Islet precursor cell (in vitro differentiated cells): Measurements from ENCODE around the gene RNF208.
A peak's percentile ranks its signal among the peaks of the same experiment; 100 is the strongest.

Experiments
- DNase-seq: peaks from one replicate; pipeline ENCODE4 v3.0.0-alpha.2; 2018

The RNF208 gene

GRCh38 chr9:137222190-137223077 lies at the start of gene RNF208:
Gene RNF208, minus strand, starts transcription at chr9:137222240. Its CDS starts 1,028 bp downstream, at chr9:137221212.
- DNase-seq, result no peak

- no peak for DNase-seq
These were observed 49.6 kb upstream of the RNF208 start for GRCh38 chr9:137271696-137272076.

- peak; percentile 48 for DNase-seq
These were observed 49.1 kb upstream of the RNF208 start for GRCh38 chr9:137270929-137271695.

DNA sequence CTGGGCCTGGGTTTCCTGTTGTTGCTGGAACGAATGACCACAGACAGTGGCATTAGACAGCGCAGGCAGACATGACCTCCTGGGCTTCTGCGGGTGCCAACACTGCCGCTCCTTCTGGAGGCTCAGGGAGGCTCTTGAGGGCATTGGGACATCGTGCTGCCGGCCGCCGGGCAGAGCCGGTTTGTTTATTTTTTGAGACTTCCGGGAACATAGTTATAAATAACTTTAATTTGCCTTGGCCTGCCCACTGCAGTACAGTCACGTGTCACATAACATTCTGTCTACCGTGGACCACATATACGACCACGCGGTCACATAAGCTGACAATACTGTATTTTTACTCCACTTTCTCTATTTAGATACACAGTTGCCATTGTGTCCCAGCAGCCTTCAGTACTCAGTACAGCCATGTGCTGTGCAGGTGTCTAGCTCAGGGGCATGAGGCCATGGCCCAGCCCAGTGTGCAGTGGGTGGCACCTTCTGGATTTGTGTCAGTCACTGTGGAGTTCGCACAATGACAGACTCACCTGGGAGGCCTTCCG lies 47.3 kb upstream of the RNF208 start:
- DNase-seq, result no peak

DNA sequence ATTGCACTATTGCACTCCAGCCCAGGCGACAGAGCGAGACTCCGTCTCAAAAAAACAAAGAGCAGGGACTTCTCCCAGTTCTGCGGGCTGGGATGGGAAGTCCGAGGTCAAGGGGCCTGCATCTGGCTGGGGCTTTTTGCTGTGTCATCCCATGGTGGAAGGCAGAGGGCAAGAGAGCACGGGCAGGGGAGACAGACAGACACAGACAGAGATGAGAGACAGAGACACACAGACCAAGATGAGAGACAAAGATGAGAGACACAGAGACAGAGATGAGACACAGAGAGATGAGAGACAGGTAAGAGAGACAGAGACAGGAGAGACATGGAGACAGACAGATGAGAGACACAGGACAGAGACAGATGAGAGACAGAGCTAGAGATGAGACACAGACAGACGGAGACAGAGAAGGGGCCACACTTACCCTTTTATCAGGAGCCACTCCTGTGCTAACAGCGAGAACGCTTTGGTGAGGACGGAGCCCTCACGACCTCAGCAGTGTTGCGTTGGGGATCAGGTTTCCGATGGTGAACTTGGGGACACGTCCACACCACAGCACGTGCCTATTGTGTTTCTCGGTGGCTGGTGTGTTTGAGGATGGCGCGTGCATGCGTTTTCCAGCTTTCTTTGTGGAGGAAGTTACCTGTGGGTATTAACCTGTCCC lies 46.6 kb upstream of the RNF208 start:
- no peak for DNase-seq

GRCh38 chr9:137267933-137268355 lies 45.9 kb upstream of the RNF208 start:
- no peak for DNase-seq

DNA sequence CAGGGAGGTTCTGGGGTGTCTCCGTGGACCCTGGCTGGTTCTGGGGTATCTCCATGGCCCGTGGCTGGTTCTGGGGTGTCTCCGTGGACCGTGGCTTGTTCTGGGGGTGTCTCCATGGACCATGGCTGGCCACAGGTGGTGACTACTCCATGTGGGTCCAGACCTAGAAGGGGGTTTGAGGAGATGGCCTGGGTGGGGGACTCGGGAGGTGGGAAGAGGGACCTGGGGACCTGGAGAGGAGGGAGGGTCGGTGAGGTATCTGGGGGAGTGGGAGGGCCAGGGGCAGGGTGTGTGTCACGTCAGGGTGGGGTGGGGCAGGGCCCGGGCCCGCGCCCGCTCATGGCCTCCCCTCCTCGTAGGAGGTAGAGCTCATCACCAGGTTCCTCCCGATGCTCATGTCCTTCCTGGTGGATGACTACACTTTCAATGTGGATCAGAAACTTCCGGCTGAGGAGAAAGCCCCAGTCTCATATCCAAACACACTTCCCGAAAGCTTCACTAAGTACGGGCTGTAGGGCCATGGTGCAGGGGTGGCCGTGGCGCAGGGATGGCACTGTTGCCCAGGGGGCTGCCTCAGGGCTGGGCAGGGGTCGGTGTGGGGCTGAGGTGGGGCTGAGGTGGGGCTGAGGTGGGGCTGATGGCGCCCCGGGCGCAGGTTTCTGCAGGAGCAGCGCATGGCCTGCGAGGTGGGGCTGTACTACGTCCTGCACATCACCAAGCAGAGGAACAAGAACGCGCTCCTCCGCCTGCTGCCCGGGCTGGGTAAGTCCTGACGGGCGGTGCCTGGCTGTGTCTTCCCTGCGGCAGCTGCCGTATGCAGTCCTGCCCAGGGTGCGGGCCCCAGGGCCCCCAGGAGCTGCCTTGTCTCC lies 44.8 kb upstream of the RNF208 start:
- peak; percentile 46 for DNase-seq

DNA sequence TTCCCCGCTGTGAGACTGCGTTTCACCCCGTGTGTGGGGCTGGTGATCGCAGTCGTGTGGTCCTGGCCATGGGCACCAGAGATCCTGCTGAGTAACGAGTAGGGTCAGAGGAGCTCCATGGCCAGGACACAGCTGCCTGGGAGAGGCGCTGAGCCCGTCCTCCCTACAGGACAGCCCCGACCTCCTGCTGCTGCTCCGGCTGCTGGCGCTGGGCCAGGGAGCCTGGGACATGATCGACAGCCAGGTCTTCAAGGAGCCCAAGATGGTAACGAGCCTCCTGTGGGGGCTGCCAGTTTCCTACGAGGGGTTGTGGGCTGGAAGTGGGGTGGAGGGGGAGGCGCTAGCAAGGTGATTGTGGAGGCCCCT lies 44.1 kb upstream of the RNF208 start:
- DNase-seq, result no peak

GRCh38 chr9:137265496-137266161 lies 43.6 kb upstream of the RNF208 start:
- DNase-seq, result peak; percentile 48

DNA sequence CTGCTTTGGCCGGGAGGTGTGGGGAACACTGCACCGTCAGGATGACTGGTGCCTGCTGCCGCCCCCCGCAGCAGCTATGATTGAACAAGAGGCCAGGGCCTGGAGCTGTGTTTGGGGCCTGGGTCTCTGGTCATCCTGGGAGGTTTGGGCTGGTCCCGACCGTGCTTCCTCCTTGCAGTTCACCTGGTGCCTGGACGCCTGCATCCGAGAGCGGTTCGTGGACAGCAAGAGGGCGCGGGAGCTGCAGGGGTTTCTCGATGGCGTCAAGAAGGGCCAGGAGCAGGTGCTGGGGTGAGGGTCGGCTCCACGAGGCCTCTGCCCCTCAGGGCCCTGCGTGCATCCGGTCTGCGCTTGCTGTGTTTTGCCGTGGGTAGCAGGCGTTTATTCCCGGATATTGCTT lies 42.0 kb upstream of the RNF208 start:
- DNase-seq, result no peak

DNA sequence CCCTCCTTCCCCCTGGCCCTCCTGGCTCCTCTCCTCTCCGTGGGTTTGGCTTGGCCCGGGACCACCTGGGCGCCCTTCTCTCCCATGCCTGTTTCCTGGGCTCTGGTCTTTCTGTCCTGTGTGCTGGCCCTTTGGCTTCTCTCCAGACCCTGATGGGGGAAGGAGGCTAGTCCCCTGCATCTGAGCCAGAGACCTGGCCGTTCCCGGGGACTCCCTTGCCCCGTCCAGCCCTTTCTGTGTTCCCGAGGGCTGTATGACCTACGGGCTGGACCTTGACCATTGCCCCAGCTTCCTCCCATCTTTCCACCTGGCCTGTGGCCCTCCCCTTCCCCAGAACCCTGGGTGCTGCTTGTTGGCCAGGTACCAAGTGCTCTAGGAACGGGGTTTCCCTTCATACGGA lies 41.5 kb upstream of the RNF208 start:
- DNase-seq, result no peak

DNA sequence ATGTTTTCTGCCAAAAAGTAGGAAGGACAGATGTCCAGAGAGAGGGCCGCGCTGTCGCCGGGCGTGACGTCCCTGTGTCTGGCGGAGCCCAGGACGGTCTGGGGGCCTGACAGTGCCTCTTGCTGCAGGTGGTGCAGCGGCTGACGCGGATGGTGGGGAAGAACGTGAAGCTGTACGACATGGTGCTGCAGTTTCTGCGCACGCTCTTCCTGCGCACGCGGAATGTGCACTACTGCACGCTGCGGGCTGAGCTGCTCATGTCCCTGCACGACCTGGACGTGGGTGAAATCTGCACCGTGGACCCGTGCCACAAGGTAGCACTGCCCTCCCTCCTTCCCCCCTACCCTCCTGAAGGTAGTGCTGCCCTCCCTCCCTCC lies 40.9 kb upstream of the RNF208 start:
- no peak for DNase-seq

DNA sequence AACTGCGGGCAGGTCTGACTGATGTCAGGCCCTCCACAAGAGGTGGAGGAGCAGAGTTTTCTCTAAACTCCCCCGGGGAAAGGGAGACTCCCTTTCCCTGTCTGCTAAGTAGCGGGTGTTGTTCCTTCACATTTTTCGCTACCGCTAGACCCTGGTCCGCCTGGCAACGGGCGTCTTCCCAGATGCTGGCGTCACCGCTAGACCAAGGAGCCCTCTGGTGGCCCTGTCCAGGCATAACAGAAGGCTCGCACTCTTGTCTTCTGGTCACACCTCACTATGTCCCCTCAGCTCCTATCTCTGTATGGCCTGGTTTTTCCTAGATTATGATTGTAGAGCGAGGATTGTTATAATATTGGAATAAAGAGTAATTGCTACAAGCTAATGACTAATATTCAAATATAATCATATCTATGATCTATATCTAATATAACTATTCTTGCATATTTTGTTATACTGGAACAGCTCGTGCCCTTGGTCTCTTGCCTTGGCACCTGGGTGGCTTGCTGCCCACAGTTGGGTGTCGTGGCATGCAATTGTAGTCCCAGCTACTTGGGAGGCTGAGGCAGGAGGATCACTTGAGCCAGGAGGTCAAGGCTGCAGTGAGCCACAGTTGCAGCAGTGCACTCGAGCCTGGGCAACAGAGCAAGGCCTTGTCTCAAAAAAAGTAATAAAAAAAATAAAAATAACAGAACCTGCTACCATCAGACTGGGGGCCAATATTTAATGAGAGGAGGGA lies 40.3 kb upstream of the RNF208 start:
- DNase-seq, result peak; percentile 69

- DNase-seq, result no peak
These were observed 34.8 kb upstream of the RNF208 start for GRCh38 chr9:137256856-137257255.

GRCh38 chr9:137256362-137256761 lies 34.3 kb upstream of the RNF208 start:
- DNase-seq, result no peak

- DNase-seq, result peak; percentile 80
These were observed 33.5 kb upstream of the RNF208 start for GRCh38 chr9:137255448-137256114.

DNA sequence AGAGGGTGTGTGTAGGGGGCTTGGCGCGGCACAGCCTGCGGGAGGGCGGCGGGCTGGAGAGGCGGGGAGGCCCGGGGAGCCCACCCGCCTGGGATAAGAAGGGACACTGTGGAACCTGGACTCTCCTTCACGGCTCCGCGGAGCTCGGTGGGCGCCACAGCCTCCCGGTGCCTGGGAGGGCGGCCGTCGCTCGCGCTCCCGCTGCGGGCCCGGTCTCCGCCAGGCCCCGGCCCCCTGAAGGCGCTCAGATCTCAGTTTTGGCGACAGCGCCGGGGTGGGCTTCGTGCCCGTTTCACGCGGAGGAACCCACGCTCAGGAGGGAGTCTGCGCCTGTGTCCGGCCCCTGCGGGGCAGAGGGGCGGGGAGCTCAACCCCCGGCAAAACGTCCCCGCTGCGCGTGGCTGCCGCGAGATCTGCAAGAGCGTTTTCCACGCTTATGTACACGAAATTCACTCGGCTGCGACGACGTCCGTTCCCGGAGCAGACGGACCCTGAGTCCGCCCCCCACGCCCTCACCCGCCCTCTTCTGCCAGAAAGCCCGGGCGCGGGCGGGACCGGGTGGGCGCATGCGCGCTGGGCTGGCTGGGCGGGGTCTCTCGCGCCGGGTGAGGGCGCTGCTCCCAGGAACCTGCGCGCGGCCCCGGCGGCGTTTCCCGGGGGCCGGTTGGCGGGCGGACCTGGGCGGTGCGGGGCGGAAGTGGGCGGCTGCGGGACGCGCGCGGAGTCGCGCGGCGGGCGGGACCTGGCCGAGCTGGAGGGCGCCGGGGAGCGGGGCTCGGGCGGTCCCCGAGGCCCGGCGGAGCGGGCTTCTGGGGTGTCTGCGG lies 32.8 kb upstream of the RNF208 start, which contains the start of gene NELFB:
TSS of gene NELFB (plus strand) at position 704 of the 824 bp plus-strand sequence.
- DNase-seq, result peak; percentile 93

DNA sequence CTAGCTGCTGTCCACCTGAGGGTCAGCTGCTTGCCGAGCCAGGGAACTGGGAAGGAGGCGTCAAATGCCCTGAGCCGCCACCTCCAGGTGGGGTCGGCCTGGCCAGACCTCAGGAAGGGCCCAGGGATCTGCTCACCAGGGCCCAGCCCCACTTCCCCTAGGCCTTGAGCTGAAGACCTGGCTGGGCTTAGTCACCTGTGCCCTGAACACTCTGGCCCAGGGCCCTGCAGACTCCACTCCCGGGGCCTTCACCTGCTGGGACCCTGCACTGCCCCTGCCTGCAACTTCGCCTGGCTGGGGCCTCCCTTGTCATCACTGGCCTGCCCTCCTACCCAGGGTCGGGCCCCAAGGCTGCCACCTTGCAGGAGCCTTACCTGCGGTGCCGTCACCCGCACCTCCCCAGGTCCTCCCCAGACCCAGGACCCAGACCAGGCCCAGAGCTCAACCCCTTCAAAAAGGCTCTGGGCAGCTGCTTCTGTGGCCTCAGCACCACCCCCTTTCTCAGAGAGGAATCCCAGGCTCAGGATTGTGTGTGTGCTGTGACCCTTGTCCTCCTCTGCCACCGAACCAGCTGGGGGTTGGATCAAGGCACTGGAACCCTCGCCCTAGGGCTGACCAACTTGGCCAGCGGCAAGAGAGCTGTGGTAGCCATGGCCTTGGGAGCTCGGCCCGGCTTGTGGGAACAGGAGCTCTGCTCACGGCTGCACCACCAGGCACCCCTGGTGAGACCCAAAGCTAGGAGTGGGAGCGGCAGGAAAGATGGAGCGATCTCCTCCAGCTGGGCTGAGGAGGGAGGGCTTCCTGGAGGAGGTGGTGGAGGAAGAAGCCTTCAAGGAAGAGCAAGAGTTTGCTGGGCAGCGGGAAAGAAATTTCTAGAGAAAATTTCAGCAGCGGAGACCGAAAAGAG lies 31.9 kb upstream of the RNF208 start:
- no peak for DNase-seq
